Activated T-helper 1 cell treated with anti-CD3 and anti-CD28 coated beads, Interleukin-12 subunit alpha, Interleukin-12 subunit beta, Interleukin-2, Interleukin-4 antibody, amounts not matched to agents 30 ng/mL and 10 ng/mL and 1 ng/mL, durations not matched to agents 14 hours and 24 hours and 36 hours (primary cell): ENCODE measurements around the gene CEP131. TPM values are rescaled to one million over a fixed set of nuclear protein-coding genes. Genes with fewer than 3 reads are reported as not detected.
"Not testable (repeated sequence)": the region's sequence is repeated elsewhere in the genome, so short reads cannot be mapped to it uniquely, and the experiment has no call there.

Experiments used
- DNase-seq: peaks from one replicate; pipeline ENCODE4 v3.0.0; 2021; ENCODE audit warnings: low spot score
- H3K27ac Mint-ChIP-seq: one replicate; pipeline ENCODE4 v1.8.0; 2021; ENCODE audit warnings: mild to moderate bottlenecking, mixed read lengths
- H3K27me3 Mint-ChIP-seq: one replicate; pipeline ENCODE4 v1.8.0; 2022; ENCODE audit warnings: mild to moderate bottlenecking, moderate library complexity, mixed read lengths; ENCODE audit not compliant: insufficient read depth
- H3K36me3 Mint-ChIP-seq: one replicate; pipeline ENCODE4 v1.8.0; 2021; ENCODE audit warnings: low read depth, mixed read lengths
- H3K4me1 Mint-ChIP-seq: one replicate; pipeline ENCODE4 v1.8.0; 2021; ENCODE audit warnings: low read depth, mixed read lengths
- H3K4me3 Mint-ChIP-seq: one replicate; pipeline ENCODE4 v1.8.0; 2021; ENCODE audit warnings: mild to moderate bottlenecking, moderate library complexity, mixed read lengths
- H3K9me3 Mint-ChIP-seq: one replicate; pipeline ENCODE4 v1.8.0; 2021; ENCODE audit warnings: mixed read lengths
- intact Hi-C: fragments of 100-400 bp; cut with micrococcal nuclease; formaldehyde crosslinking; loops from one replicate; pipeline ENCODE4 v1.15.1; 2024
- total RNA-seq: library from RNA; stranded (reverse); gene quantifications from 2 replicates; pipeline ENCODE4 v1.2.3, GENCODE V29; 2022

The CEP131 gene
- total RNA-seq, 1 donor from 2014 or later = 17.5 TPM

DNA sequence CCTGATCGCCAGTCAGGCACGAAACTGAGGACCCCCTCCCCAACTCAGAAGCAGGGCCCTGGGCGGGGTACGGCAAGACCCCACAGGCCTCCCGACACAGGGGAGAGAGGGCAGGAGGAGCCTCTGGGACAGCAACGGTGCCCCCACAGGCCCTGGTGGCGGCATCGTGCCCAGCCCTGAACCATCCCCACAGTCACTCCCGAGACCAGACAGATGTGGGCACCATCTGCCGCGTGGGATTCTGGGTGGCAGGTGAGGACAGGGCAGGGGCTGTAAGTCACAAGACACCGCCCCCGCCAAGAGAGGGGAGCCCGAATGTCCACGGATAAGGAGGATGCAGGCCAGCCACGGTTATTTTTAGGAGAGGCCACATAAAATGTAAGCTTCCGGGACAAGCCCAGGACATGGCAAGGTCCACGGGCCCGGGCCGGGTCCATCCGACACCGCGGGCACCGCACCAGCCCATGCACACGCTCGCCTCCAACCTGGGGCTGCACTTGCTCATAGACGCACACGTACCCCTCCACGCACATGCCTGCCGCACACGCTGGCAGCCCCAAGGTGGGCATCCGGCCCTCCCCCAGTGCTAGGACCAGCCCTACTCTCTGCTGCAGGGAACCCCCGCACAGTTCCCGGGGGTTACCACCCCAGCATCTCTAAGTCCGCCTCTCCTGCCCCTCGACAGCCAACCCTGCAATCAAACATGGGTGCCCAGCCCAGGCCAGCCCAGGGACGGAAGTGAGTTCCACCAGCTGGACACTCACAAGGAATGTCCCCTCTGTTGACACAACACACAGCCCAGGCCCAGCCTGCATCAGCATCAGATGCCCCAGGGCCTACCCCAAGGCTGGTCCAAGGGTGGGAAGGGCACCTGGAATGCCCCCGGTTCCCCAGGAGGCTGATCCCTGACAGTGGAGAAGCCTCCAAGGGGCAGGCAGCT lies 65.6 kb downstream of the CEP131 start:
- intact Hi-C loops = no loop called here
- DNase-seq = no peak
- H3K36me3 Mint-ChIP-seq = no peaks in the 10 kb centered on the region
- H3K9me3 Mint-ChIP-seq = no peaks in the 10 kb centered on the region
- no peak overlapping the region for H3K4me3 Mint-ChIP-seq
- H3K27ac Mint-ChIP-seq = no peak overlapping the region
- H3K27me3 Mint-ChIP-seq = peaks cover 2% of the 10 kb centered on the region
- no peaks in the 10 kb centered on the region for H3K4me1 Mint-ChIP-seq

DNA sequence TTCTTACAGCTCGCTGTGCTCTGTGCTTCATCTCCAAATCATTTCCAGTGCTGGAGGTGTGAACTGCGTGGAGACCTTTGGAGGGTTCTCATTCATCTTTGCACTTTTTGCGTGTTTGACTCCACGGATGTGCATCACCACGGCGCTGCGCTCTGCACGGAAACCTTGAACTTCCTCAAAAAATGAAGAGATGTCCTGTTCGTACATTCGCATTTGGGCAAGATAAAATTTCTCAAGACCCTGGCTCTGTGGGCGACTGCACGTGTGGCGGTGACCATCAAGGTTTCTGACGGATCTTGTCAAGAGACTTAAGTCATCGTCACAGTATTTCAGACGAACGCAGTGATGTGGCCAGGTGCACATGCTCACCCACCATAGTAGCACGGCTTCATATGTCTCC lies 67.8 kb downstream of the CEP131 start:
- no peaks in the 10 kb centered on the region for H3K4me1 Mint-ChIP-seq
- no peak overlapping the region for H3K27ac Mint-ChIP-seq
- peaks cover 8% of the 10 kb centered on the region for H3K27me3 Mint-ChIP-seq
- no peaks in the 10 kb centered on the region for H3K36me3 Mint-ChIP-seq
- H3K9me3 Mint-ChIP-seq = no peaks in the 10 kb centered on the region
- intact Hi-C loops = no loop called here
- H3K4me3 Mint-ChIP-seq = no peak overlapping the region
- DNase-seq = no peak

DNA sequence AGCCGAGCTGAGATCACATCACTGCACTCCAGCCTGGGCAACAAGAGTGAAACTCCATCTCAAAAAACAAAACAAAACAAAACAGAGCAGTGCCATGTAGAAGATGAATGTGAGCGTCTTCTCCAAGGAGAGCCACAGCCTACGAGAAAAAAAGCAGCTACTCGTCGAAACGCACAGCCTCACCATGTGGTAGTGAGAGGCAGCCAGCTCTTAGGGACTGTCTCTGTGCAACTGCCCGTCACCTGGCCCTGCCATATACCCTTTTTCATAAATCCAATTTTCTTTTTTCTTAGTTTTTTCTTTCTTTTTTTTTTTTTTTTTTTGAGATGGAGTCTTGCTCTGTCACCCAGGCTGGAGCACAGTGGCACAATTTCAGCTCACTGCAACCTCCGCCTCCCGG lies 68.7 kb downstream of the CEP131 start:
- intact Hi-C loops, H3K36me3 Mint-ChIP-seq, H3K9me3 Mint-ChIP-seq, H3K27me3 Mint-ChIP-seq, H3K4me1 Mint-ChIP-seq, DNase-seq, H3K4me3 Mint-ChIP-seq, H3K27ac Mint-ChIP-seq: not testable (repeated sequence)

DNA sequence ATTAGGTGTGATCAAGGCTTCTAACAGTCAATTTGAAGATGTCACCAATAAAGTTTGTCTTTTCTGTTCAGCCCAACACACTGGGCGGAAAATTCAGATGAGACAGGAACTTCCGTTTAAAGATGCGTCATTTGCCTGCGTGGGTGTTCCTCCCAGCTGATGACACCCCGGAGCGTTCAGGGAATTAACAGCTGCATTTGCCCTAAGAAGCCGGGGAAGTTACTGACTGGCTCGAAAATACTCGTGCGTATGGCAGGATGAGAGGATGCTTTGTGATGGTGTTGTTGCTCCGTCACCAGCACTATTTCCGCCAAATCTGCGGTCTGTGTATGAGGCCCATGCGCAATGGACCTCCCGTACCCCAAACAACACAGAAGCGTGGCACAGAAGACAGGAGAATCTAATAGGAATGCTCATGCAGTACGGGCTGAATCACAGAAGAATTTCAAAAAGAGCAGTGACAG lies 69.4 kb downstream of the CEP131 start:
- no peak for DNase-seq
- Mint-ChIP-seq H3K27ac (no peak overlapping the region), H3K36me3 (no peaks in the 10 kb centered on the region), H3K4me1 (no peaks in the 10 kb centered on the region), H3K27me3 (peaks cover 6% of the 10 kb centered on the region), H3K4me3 (no peak overlapping the region), H3K9me3 (no peaks in the 10 kb centered on the region)
- intact Hi-C loops = no loop called here

DNA sequence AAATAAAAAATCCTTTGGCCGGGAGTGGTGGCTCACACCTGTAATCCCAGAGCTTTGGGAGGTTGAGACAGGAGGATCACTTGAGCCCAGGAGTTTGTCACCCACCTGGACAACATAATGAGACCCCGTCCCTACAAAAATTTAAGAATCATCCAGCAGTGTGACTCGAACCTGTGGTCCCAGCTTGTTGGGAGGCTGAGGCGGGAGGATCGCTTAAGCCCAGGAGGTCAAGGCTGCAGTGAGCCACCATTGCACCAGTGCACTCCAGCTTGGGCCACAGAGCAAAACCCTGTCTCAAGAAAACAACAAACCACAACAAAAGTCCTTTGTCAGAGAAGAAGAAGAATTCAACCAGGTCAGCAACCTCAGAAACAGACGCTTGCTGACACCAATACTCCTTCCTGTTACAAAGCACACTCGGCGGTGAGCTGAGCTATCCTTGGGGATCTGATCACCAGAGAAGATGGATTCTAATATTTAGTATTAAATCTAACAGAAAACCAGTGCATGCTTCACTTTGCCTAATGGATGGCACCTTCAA lies 70.4 kb downstream of the CEP131 start:
- no peaks in the 10 kb centered on the region for H3K9me3 Mint-ChIP-seq
- H3K4me1 Mint-ChIP-seq = no peaks in the 10 kb centered on the region
- intact Hi-C loops = no loop called here
- no peak for DNase-seq
- no peaks in the 10 kb centered on the region for H3K36me3 Mint-ChIP-seq
- H3K4me3 Mint-ChIP-seq = no peak overlapping the region
- peaks cover 6% of the 10 kb centered on the region for H3K27me3 Mint-ChIP-seq
- no peak overlapping the region for H3K27ac Mint-ChIP-seq

DNA sequence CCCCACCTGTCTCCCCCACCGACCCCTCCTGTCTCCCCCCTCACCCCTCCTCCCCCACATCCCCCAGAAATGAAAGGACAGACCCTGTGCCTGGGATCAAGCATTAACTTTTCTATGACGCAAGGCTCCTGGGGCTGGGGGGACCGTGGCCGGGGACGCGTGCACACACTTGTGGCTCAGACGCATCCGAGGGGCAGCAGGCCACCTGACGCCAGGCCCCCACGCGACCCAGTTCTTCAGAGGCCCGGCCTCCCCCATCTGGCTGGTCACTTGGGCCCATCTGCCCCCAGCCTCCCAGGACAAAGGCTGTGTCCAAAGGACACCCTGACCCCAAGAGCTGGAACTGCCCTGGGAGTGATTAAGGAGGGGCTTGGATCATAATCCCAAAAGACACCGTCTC lies 71.5 kb downstream of the CEP131 start:
- Mint-ChIP-seq H3K4me3 (no peak overlapping the region), H3K27ac (no peak overlapping the region), H3K27me3 (peaks cover 6% of the 10 kb centered on the region), H3K4me1 (no peaks in the 10 kb centered on the region), H3K9me3 (no peaks in the 10 kb centered on the region), H3K36me3 (no peaks in the 10 kb centered on the region)
- no peak for DNase-seq
- intact Hi-C loops = no loop called here

DNA sequence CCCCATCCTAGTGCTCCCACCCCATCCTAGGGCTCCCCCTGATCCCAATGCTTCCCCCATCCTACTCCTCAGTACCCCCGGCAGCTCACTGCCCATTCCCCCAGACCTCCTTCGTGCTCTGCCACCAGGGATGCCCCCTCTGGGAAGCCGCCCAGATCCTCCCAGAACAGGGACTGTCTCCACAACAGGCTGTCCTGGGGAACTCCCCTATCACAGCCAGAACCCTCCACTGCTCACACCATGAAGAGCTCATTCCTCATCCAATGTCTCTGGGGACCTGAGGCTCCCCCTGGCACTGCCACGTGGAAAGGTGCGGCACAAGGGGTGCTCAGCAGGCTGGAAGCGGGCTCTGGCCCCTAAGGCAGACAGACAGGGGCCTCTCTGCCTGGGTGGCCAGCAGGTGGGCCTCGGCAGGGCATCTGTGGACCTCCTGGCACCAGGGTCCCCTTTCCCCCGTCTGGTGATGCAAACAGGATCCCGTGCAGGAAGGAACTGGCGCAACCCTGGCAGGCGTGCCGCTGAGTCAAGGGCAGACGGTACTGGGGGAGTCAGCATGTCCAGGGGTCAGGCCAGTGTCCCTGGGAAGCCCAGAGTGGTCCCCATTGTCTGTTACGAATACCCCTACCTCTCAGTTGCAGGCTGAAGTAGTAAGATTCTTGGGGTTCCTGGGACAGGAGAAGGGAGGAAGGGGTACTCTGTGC lies 72.2 kb downstream of the CEP131 start:
- H3K27ac Mint-ChIP-seq = no peak overlapping the region
- H3K4me3 Mint-ChIP-seq = no peak overlapping the region
- intact Hi-C loops = no loop called here

DNA sequence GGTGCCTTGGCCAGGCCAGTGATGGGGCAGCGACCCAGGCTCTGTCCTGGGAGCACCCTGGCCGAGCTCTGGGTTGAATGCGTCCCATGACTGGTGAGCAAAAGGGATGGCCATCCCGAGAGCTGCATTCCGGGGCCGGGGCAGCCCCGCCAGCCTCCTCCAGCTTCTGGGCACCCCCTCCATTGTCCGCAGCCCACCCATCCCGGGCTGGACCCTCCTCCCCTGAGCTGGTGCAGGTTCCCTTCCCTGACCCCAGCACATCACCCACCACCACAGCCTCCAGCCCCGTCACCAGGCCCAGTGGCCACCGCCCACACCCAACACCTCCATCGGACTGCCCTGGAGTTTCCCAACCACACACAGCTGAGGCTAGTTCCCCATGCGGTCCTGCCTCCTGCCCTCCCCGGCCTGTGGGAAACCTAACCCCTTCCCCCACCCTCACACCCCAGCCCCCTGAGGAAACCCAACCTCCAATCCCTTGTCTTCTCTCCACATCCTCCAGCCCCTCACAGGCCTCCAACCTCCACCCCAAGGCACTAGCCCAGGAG lies 73.7 kb downstream of the CEP131 start:
- Mint-ChIP-seq H3K9me3 (no peaks in the 10 kb centered on the region), H3K27me3 (peaks cover 6% of the 10 kb centered on the region), H3K4me3 (no peak overlapping the region), H3K36me3 (no peaks in the 10 kb centered on the region), H3K4me1 (no peaks in the 10 kb centered on the region), H3K27ac (no peak overlapping the region)
- intact Hi-C loops = no loop called here
- DNase-seq = no peak

More for the DNA sequence above, 72.2 kb downstream of the CEP131 start:
- Mint-ChIP-seq H3K36me3 (no peaks in the 10 kb centered on the region), H3K9me3 (no peaks in the 10 kb centered on the region), H3K27me3 (peaks cover 6% of the 10 kb centered on the region), H3K4me1 (no peaks in the 10 kb centered on the region)
- DNase-seq = no peak

DNA sequence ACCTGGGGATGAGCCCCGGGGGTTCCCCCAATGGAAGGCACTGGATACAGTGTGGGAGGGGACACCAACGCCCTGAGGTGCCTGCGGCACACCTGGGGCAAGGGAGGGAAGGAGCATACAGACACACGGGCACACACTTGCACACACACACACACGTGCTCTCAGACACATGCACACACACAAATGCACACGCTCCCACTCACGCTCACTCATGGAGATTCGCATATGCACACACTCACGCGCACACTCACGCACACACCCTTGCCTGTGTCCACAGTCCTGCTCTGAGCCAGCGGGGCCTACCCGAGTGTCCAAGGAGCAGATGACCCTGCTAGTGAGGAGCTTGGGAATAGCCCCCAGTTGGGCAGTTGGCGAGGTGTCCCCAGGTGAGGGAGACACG lies 74.2 kb downstream of the CEP131 start:
- intact Hi-C loops = no loop called here
- Mint-ChIP-seq H3K4me3 (no peak overlapping the region), H3K27me3 (peaks cover 6% of the 10 kb centered on the region), H3K9me3 (no peaks in the 10 kb centered on the region), H3K36me3 (no peaks in the 10 kb centered on the region), H3K4me1 (no peaks in the 10 kb centered on the region), H3K27ac (no peak overlapping the region)
- no peak for DNase-seq

DNA sequence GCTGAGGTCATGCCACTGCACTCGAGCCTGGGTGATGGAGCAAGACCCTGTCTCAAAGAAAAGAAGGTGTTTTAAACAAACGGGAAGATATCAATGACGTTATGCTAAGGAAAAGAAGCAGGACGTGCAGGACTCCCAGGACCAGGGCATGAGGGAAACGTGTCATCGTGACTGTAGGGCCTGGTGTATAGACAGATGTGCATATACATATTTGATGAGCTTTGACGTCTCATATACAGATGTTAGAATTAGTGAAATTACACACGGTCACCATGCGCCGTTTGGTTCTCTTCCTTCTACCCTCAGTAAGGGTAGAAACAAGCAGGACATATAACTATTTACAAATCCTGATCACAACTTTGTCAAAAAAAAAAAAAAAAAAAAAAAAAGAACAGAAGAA lies 75.1 kb downstream of the CEP131 start:
- Mint-ChIP-seq H3K36me3 (no peaks in the 10 kb centered on the region), H3K4me1 (no peaks in the 10 kb centered on the region), H3K27me3 (peaks cover 6% of the 10 kb centered on the region), H3K27ac (no peak overlapping the region), H3K9me3 (no peaks in the 10 kb centered on the region), H3K4me3 (no peak overlapping the region)
- no peak for DNase-seq
- intact Hi-C loops = no loop called here

DNA sequence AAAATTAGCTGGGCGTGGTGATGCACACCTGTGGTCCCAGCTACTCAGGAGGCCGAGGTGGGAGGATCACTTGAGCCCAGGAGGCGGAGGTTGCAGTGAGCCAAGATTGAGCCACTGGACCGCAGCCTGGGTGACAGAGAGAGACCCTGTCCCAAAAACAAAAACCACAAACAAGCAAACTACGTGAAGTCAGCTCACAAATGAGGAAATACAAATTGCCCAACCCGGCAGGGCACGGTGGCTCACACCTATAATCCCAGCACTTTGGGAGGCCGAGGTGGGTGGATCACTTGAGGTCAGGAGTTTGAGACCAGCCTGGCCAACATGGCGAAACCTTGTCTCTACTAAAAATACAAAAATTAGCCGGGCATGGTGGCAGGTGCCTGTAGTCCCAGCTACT lies 76.6 kb downstream of the CEP131 start:
- H3K4me3 Mint-ChIP-seq, DNase-seq, H3K27ac Mint-ChIP-seq, H3K36me3 Mint-ChIP-seq, H3K9me3 Mint-ChIP-seq, H3K4me1 Mint-ChIP-seq, H3K27me3 Mint-ChIP-seq, intact Hi-C loops: not testable (repeated sequence)

DNA sequence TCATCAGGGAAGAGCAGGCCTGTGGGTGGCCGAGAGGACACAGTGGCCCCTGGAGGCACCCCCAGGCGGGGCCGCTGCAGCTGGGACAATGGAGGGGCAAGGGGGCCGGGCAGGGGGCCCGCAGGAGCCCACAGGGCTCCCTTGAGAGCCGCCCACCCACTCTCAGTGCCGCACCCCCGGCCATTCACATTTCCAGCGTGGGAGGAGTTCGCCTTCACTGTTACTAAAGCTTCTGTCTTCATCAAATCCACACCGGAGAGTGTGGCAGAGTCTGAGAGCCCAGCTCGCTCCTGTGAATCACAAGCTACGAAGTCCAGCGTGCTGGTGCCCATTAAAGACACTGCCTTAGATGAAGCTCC lies 78.4 kb downstream of the CEP131 start:
- Mint-ChIP-seq H3K36me3 (no peaks in the 10 kb centered on the region), H3K27me3 (no peaks in the 10 kb centered on the region), H3K27ac (no peak overlapping the region), H3K4me3 (no peak overlapping the region), H3K9me3 (no peaks in the 10 kb centered on the region), H3K4me1 (no peaks in the 10 kb centered on the region)
- intact Hi-C loops = no loop called here
- no peak for DNase-seq
